ENCODE results near the gene ADAMTSL3.

Gene ADAMTSL3

DNA sequence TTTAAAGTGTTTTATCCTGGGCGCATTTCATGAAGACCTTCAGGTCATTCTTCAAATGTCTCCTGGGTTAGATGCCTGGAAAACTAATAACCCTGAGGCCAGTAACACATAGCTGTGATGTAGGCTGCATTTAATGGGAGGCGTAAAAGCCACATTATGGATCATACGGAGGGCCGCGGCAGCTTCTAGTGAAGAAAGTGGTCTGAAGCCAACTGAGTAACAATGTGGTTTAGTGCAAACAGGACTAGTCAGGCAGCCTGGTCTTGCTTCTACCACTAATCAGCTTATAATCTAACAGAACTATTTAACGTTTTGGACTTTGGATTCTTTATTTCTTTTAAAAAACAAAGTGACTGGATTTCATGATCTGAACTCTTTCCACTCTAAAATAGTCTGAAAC, 54.4 kb downstream of the ADAMTSL3 start:
- H3K27ac ChIP-seq, result no peak overlapping the region
- TF ChIP-seq, protein P1, sequence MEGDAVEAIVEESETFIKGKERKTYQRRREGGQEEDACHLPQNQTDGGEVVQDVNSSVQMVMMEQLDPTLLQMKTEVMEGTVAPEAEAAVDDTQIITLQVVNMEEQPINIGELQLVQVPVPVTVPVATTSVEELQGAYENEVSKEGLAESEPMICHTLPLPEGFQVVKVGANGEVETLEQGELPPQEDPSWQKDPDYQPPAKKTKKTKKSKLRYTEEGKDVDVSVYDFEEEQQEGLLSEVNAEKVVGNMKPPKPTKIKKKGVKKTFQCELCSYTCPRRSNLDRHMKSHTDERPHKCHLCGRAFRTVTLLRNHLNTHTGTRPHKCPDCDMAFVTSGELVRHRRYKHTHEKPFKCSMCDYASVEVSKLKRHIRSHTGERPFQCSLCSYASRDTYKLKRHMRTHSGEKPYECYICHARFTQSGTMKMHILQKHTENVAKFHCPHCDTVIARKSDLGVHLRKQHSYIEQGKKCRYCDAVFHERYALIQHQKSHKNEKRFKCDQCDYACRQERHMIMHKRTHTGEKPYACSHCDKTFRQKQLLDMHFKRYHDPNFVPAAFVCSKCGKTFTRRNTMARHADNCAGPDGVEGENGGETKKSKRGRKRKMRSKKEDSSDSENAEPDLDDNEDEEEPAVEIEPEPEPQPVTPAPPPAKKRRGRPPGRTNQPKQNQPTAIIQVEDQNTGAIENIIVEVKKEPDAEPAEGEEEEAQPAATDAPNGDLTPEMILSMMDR (conservative IDR thresholded peaks at IDR 0.05), result no peak

DNA sequence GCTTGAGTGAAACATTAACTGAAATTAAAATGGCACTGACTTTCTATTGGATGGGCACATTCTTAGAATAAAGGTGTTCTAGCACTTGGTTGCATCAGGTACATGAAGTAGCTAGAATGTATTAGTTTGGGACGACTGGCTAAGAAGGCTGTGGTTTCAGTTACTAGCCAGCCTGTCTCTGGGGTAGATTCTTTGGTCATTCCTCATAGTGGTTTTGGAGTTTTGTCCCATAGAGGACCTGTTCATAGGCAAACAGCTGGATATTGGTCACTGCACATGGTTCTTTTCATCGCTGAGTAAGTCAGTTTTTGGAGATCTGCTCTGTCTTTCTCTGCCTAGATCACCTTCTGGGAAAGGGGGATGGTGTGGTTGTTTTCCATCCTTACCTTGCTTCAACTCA, 55.3 kb downstream of the ADAMTSL3 start:
- TF ChIP-seq, protein P1 (conservative IDR thresholded peaks at IDR 0.05), result no peak
- H3K27ac ChIP-seq, result no peak overlapping the region

DNA sequence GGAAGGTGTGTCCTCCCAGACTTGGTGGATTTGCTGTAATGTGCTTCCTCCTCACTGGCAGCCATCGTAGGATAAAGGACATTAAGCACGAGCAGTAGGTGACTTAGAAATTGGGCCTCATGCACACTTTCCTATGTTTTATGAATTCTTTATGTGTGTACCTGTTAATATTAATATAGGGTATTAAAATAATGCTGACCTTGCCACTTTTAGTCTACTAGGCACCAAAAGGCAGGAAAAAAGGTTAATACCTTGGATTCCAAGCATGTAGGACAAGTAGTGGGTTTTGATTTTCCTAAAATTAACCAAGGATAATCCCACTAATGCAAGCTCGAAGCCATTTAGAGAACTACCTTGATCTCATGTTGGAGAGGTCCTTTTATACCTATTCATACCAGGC, 55.9 kb downstream of the ADAMTSL3 start:
- no peak overlapping the region for H3K27ac ChIP-seq
- TF ChIP-seq, protein P1 (conservative IDR thresholded peaks at IDR 0.05), result no peak

DNA sequence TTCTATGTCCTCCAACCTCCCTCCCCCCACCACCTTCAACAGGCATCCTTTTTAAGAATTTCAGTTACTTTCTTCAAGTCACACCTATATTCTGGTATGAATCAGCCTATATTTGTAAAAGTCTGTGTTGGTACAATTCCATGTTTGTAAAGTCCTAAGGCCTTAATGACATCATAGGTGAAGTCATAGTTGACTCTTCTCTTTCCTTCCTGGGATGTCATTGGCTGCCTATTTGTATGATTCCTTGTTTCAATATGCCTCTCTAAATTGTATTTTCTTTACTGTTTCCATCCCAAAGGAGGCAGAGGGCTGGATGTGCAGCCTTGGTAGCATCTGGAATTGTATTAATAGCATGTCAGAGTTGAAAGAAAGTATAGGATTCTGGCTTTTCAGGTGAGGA, 56.5 kb downstream of the ADAMTSL3 start:
- no peak overlapping the region for H3K27ac ChIP-seq
- TF ChIP-seq, protein P1 (conservative IDR thresholded peaks at IDR 0.05), result no peak

DNA sequence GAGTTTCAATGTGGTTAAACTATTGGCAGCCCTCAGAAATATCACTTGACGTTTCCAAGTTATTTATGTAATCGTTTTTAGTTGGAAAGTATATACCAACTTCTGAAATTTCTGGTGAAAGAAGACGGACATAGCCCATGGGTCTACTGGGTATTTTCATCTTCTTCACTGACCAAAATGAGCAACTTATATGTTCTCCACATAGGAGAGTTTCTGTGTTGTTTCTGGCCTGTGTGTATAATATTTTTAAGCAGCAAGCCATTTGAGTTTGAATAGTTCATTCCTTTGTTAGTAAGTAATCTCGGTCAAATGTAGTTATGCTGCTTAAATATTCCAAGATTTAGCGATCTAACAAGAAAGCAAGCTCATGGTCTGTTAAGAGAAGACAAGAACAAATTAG, 57.3 kb downstream of the ADAMTSL3 start:
- TF ChIP-seq, protein P1 (conservative IDR thresholded peaks at IDR 0.05), result no peak
- no peak overlapping the region for H3K27ac ChIP-seq

DNA sequence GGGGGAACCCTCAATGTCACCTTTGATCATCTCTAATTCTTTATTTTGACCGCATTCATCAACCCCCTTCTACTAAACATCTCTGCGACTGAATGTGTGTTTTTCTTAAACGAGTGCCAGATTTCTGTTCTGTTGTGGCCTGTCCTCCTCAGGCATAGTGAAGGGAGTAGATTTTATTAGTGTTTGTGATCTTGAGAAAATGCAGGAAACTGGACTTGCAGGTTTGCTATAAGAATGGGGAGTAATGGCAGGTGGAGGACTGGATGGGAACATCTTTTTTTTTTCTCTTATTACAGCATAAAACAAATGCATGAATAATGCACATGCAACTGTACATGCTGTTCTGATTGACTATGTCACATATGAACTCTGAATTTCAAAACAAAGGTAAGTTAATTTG, 59.3 kb downstream of the ADAMTSL3 start:
- TF ChIP-seq, protein P1 (conservative IDR thresholded peaks at IDR 0.05), result no peak
- peak overlapping the region; percentile 66 for H3K27ac ChIP-seq

DNA sequence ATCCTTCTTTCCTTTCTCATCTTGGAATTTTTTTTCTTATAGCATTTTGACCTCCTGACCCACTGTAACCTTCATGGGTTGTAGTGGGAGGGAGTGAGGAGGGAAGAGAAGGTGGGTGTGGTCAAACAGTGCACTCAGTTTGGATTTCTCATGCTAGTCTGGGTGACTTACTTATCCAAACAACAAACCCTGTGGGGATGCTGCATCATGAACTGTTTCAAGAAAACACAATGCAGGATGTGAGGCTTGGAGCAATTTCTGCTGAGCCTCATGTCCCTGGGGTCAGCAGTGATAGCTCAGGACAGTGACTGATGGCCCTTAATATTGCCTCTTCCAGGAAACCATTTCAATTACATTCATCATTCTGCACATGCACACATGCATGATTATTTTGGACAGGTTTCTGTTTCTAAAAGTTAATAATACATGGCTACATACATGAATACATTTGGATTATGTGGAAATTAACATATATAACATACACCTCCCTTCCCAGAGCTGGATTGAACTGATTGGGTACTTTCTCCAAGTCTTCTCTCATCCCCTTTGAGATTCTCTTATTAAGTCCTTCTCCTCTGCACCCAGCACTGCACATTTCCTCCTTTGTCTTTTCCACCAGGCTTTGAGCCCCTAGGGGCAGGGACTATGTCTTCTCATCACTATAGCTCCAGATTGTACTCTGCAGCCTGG, 61.2 kb downstream of the ADAMTSL3 start:
- H3K27ac ChIP-seq, result no peak overlapping the region
- TF ChIP-seq, protein P1 (conservative IDR thresholded peaks at IDR 0.05), result no peak
